ENCODE measurements around the gene VWA8. TPM values are rescaled to one million over a fixed set of nuclear protein-coding genes. Genes with fewer than 3 reads are reported as not detected.

VWA8 gene
- total RNA-seq, 6 experiments from 2014 or later, result 11.3 to 14.7 (median 13.8) TPM

GRCh38 chr13:41660411-41660810 is 300.5 kb downstream of the VWA8 start:
- TF ChIP-seq CTCF (IDR thresholded peaks at IDR 0.05), result no peak
- H3K4me3 Mint-ChIP-seq, result no peak overlapping the region
- no peak overlapping the region for H3K27ac Mint-ChIP-seq
- 0 out of 2 replicates have a peak, but pooled peaks cover 4% of the 10 kb centered on the region for H3K36me3 Mint-ChIP-seq (ENCODE audit: low read depth)
- no peak for DNase-seq
- H3K4me1 Mint-ChIP-seq (ENCODE audit: low read depth), result peaks cover 5% of the 10 kb centered on the region; the same call in 1 of the 2 replicates
- no peaks in the 10 kb centered on the region; the same call in 1 of the 2 replicates for H3K27me3 Mint-ChIP-seq (ENCODE audit: insufficient read depth)
- H3K9me3 Mint-ChIP-seq, result no peaks in the 10 kb centered on the region

DNA sequence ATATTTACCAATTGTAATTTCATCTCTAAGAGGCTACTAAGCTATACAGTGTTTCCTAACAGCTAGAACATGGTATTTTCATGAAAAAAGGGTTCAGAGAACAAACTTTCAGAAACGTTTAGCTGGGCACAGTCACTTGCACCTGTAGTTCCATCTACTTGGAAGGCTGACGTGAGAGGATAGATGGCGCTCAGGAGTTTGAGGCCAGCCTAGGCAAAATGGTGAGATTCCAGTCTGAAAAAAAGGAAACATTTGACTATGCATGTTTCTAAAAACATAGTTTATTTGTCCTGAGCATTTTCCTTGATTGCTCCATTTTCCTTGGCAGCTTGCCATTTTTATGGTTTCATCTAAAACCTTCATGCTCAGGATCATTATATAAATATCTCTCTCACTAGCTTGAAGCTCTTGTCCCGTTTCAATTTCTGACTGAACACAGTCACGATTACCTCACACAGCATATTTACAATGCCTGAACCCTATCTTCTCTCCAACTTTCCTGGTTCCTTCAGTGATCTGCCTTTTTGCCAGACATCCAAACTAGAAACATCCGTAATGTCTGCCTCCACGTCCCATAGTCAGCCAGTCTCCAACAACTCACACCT is 302.8 kb downstream of the VWA8 start:
- Mint-ChIP-seq H3K4me3 (no peak overlapping the region), H3K9me3 (no peaks in the 10 kb centered on the region), H3K4me1 (ENCODE audit: low read depth) (peaks cover 11% of the 10 kb centered on the region; the same call in 1 of the 2 replicates), H3K27ac (no peak overlapping the region), H3K36me3 (ENCODE audit: low read depth) (0 out of 2 replicates have a peak, but pooled peaks cover 4% of the 10 kb centered on the region), H3K27me3 (ENCODE audit: insufficient read depth) (no peaks in the 10 kb centered on the region; the same call in 1 of the 2 replicates)
- no peak for TF ChIP-seq CTCF (IDR thresholded peaks at IDR 0.05)
- DNase-seq, result no peak

DNA sequence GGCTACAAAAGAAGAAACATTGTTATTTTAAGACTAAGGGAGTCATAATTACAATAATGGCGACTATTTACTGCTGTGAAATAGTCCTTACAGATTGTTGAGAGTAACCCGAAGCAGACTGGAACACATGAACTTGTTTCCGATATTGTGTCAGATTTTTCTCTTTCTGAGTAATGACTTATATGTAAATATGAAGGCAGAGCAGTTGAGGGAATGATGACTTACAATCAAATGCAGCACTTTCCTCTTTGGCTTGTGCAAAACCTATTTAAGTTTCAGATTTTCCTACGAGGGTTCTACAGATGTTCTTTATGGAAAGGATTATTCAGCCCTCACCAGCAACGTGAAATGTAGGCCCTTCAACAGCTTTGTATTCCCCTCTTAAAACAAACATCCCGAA is 304.9 kb downstream of the VWA8 start:
- no peaks in the 10 kb centered on the region for H3K9me3 Mint-ChIP-seq
- peaks cover 20% of the 10 kb centered on the region for H3K4me1 Mint-ChIP-seq (ENCODE audit: low read depth)
- TF ChIP-seq CTCF (IDR thresholded peaks at IDR 0.05), result no peak
- no peak for DNase-seq
- H3K36me3 Mint-ChIP-seq (ENCODE audit: low read depth), result no peaks in the 10 kb centered on the region
- no peak overlapping the region for H3K27ac Mint-ChIP-seq
- H3K4me3 Mint-ChIP-seq, result no peak overlapping the region
- H3K27me3 Mint-ChIP-seq (ENCODE audit: insufficient read depth), result no peaks in the 10 kb centered on the region; the same call in 1 of the 2 replicates

DNA sequence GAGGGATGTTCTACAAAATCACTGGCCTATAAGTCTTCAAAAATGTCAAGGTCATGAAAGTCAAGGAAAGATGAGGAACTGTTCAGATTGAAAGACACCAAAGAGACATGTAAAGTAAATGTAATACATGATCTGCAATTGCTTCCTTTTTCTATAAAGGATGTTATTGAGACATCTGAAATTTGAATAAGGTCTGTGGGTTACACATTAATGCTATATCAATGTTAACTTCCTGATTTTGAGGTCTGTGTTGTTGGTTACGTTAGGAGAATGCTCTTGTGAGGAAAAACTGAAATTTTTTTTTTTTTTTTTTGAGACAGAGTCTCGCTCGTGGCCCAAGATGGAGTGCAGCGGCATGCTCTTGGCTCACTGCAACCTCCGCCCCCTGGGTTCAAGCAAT is 306.1 kb downstream of the VWA8 start:
- H3K36me3 Mint-ChIP-seq (ENCODE audit: low read depth), result no peaks in the 10 kb centered on the region
- no peak overlapping the region for H3K4me3 Mint-ChIP-seq
- H3K9me3 Mint-ChIP-seq, result no peaks in the 10 kb centered on the region
- H3K4me1 Mint-ChIP-seq (ENCODE audit: low read depth), result peaks cover 25% of the 10 kb centered on the region
- DNase-seq, result no peak
- no peak for TF ChIP-seq CTCF (IDR thresholded peaks at IDR 0.05)
- no peaks in the 10 kb centered on the region; the same call in 1 of the 2 replicates for H3K27me3 Mint-ChIP-seq (ENCODE audit: insufficient read depth)
- H3K27ac Mint-ChIP-seq, result no peak overlapping the region

GRCh38 chr13:41652735-41653361 is 308.1 kb downstream of the VWA8 start:
- peak; percentile 87 for TF ChIP-seq CTCF (IDR thresholded peaks at IDR 0.05)
- DNase-seq, result peak; percentile 62
- Mint-ChIP-seq H3K27ac (no peak overlapping the region), H3K36me3 (ENCODE audit: low read depth) (no peaks in the 10 kb centered on the region), H3K9me3 (no peaks in the 10 kb centered on the region), H3K4me1 (ENCODE audit: low read depth) (peaks cover 30% of the 10 kb centered on the region), H3K27me3 (ENCODE audit: insufficient read depth) (no peaks in the 10 kb centered on the region; the same call in 1 of the 2 replicates), H3K4me3 (no peak overlapping the region)
